Neural cell (in vitro differentiated cells): ENCODE data around the gene SLC2A2.

Source experiments
- CTCF ChIP-seq: fragments of 450-650 bp; IDR thresholded peaks from 2 replicates; pipeline ENCODE4 v1.5.1; 2014; ENCODE audit warnings: antibody characterized with exemption, mild to moderate bottlenecking, moderate library complexity; ENCODE audit not compliant: poor library complexity, severe bottlenecking
- EP300 ChIP-seq: fragments of 450-650 bp; conservative IDR thresholded peaks from 2 replicates; pipeline ENCODE4 v1.6.1; 2014; ENCODE audit warnings: antibody characterized with exemption, mild to moderate bottlenecking, moderate library complexity; ENCODE audit not compliant: poor library complexity, severe bottlenecking
- EZH2 ChIP-seq: fragments of 200-600, 300-800 bp; shearing (Covaris generic), sonication (generic); IDR thresholded peaks from 2 replicates; pipeline ENCODE4 v1.6.1; 2014; ENCODE audit warnings: antibody characterized with exemption, low read length, borderline replicate concordance, mild to moderate bottlenecking; ENCODE audit not compliant: insufficient read depth, poor library complexity, severe bottlenecking
- POLR2AphosphoS5 ChIP-seq: IDR thresholded peaks from 2 replicates; pipeline ENCODE4 v1.6.1; 2012
- RAD21 ChIP-seq: fragments of 450-650 bp; conservative IDR thresholded peaks from 2 replicates; pipeline ENCODE4 v1.6.1; 2014; ENCODE audit warnings: antibody characterized with exemption, mild to moderate bottlenecking, moderate library complexity
- REST ChIP-seq: IDR thresholded peaks from 2 replicates; pipeline ENCODE4 v1.6.1; 2012; ENCODE audit warnings: borderline replicate concordance
- SMC3 ChIP-seq: fragments of 450-650 bp; conservative IDR thresholded peaks from 2 replicates; pipeline ENCODE4 v1.6.1; 2014; ENCODE audit warnings: antibody characterized with exemption, mild to moderate bottlenecking, moderate library complexity; ENCODE audit not compliant: poor library complexity

GRCh38 chr3:170962411-170962810 lies 64.1 kb downstream of the SLC2A2 start:
- TF ChIP-seq POLR2AphosphoS5 (no peak), CTCF (no peak), SMC3 (no peak), EZH2 (no peak), REST (no peak), EP300 (no peak), RAD21 (no peak)
